IMR-90 (cell line): Measurements from ENCODE around the gene TMEM259. TPM values are rescaled to one million over a fixed set of nuclear protein-coding genes. Genes with fewer than 3 reads are reported as not detected.

Experiments
- ATAC-seq: fragments of 200-7000 bp; cut with Tn5 transposase; 2 replicates; pipeline ENCODE4 v1.9.1; 2020; ENCODE audit warnings: low read depth, mild to moderate bottlenecking, moderate library complexity
- BruUV-seq: library from RNA; stranded (reverse); fragments of 400-500 nt; replicated peaks from 2 replicates; lab custom pipeline; 2021; lab: Mats Ljungman, UMichigan
- CTCF ChIA-PET: fragments of 300-600 bp; formaldehyde crosslinking; extraction: SDS; loops from one replicate; lab custom pipeline; 2021; ENCODE audit warnings: antibody characterized with exemption; lab: Yijun Ruan, JAX
- POLR2A ChIA-PET: fragments of 300-600 bp; sonication (Branson Sonifier 250); formaldehyde crosslinking; loops from one replicate; lab custom pipeline; 2022; ENCODE audit warnings: antibody characterized with exemption; ENCODE audit not compliant: unreplicated experiment; lab: Charles Lee
- DNase-seq: peaks from one replicate; pipeline ENCODE4 v3.0.0; 2013
- H2AFZ ChIP-seq: replicated peaks from 2 replicates; pipeline ENCODE3; 2013; ENCODE audit warnings: low read length, mild to moderate bottlenecking; ENCODE audit not compliant: poor library complexity
- H2AK5ac ChIP-seq: 2 replicates; pipeline ENCODE4 v1.6.1; 2013; ENCODE audit warnings: low read depth, low read length, inconsistent platforms
- H2AK9ac ChIP-seq: replicated peaks from 2 replicates; pipeline ENCODE3; 2013; ENCODE audit warnings: mild to moderate bottlenecking, low read depth, low read length, moderate library complexity; ENCODE audit not compliant: poor library complexity
- H2BK120ac ChIP-seq: 2 replicates; pipeline ENCODE4 v1.6.1; 2013; ENCODE audit warnings: low read depth, low read length, inconsistent platforms
- H2BK15ac ChIP-seq: 3 replicates; pipeline ENCODE4 v1.6.1; 2013; ENCODE audit warnings: low read depth, low read length, inconsistent platforms
- H2BK20ac ChIP-seq: 2 replicates; pipeline ENCODE4 v1.6.1; 2013; ENCODE audit warnings: low read depth, mild to moderate bottlenecking, inconsistent platforms, low read length, moderate library complexity
- H2BK5ac ChIP-seq: 2 replicates; pipeline ENCODE4 v1.6.1; 2013; ENCODE audit warnings: mild to moderate bottlenecking, low read depth, low read length, inconsistent platforms; ENCODE audit not compliant: poor library complexity, severe bottlenecking
- H3K14ac ChIP-seq: replicated peaks from 2 replicates; pipeline ENCODE4 v1.6.1; 2013; ENCODE audit warnings: low read depth, low read length, inconsistent platforms
- H3K18ac ChIP-seq: 2 replicates; pipeline ENCODE4 v1.6.1; 2013; ENCODE audit warnings: low read depth, low read length, control low read depth
- H3K23ac ChIP-seq: 2 replicates; pipeline ENCODE4 v1.6.1; 2013; ENCODE audit warnings: low read depth, low read length, inconsistent platforms
- H3K27ac ChIP-seq: 2 replicates; pipeline ENCODE4 v1.5.1; 2013; ENCODE audit warnings: mild to moderate bottlenecking, control low read depth, low read length; ENCODE audit not compliant: insufficient read depth
- H3K27me3 ChIP-seq: 2 replicates; pipeline ENCODE4 v1.6.1; 2013; ENCODE audit warnings: low read length; ENCODE audit not compliant: control insufficient read depth, insufficient read depth
- H3K36me3 ChIP-seq: 2 replicates; pipeline ENCODE4 v1.6.1; 2013; ENCODE audit warnings: low read length, mixed read lengths; ENCODE audit not compliant: control insufficient read depth, insufficient read depth
- H3K4ac ChIP-seq: 2 replicates; pipeline ENCODE4 v1.6.1; 2013; ENCODE audit warnings: low read depth, low read length, inconsistent platforms
- H3K4me1 ChIP-seq: 2 replicates; pipeline ENCODE4 v1.6.1; 2013; ENCODE audit warnings: low read length, mixed read lengths; ENCODE audit not compliant: control insufficient read depth, insufficient read depth
- H3K4me2 ChIP-seq: 2 replicates; pipeline ENCODE4 v1.6.1; 2013; ENCODE audit warnings: low read depth, mild to moderate bottlenecking, control low read depth, low read length, moderate library complexity
- H3K4me3 ChIP-seq: 2 replicates; pipeline ENCODE4 v1.5.1; 2013; ENCODE audit warnings: low read depth, mild to moderate bottlenecking, control low read depth, low read length, moderate library complexity; ENCODE audit not compliant: insufficient read depth
- H3K56ac ChIP-seq: 2 replicates; pipeline ENCODE4 v1.6.1; 2013; ENCODE audit warnings: low read length, inconsistent platforms; ENCODE audit not compliant: insufficient read depth; ENCODE audit errors: extremely low read depth
- H3K79me1 ChIP-seq, 2 experiments: 2 replicates each; pipeline ENCODE4 v1.6.1; 2013; ENCODE audit warnings: low read length in 2 of 2, inconsistent platforms in 1 of 2, low read depth in 1 of 2
- H3K9ac ChIP-seq: 2 replicates; pipeline ENCODE4 v1.6.1; 2013; ENCODE audit warnings: low read depth, low read length, control low read depth
- H3K9me1 ChIP-seq: 2 replicates; pipeline ENCODE4 v1.6.1; 2013; ENCODE audit warnings: low read length, inconsistent platforms; ENCODE audit not compliant: insufficient read depth
- H3K9me3 ChIP-seq: 2 replicates; pipeline ENCODE4 v1.6.1; 2013; ENCODE audit warnings: low read length; ENCODE audit not compliant: control insufficient read depth, insufficient read depth
- H4K20me1 ChIP-seq: 2 replicates; pipeline ENCODE4 v1.6.1; 2013; ENCODE audit warnings: low read length, inconsistent platforms; ENCODE audit not compliant: insufficient read depth
- H4K5ac ChIP-seq: 2 replicates; pipeline ENCODE4 v1.6.1; 2013; ENCODE audit warnings: mild to moderate bottlenecking, low read depth, low read length, control low read depth
- H4K8ac ChIP-seq, 2 experiments: 2 replicates each; pipeline ENCODE4 v1.6.1; 2013; ENCODE audit warnings: low read depth in 2 of 2, low read length in 2 of 2, control low read depth in 1 of 2, inconsistent platforms in 1 of 2
- H4K91ac ChIP-seq: 2 replicates; pipeline ENCODE4 v1.6.1; 2013; ENCODE audit warnings: low read depth, low read length, inconsistent platforms; ENCODE audit not compliant: insufficient read depth
- BHLHE40 ChIP-seq: fragments of 150-350 bp; IDR thresholded peaks from 2 replicates; pipeline ENCODE4 v1.6.1; 2016; ENCODE audit warnings: mild to moderate bottlenecking, low read depth, low read length
- CEBPB ChIP-seq: IDR thresholded peaks from 2 replicates; pipeline ENCODE4 v1.6.1; 2012; ENCODE audit warnings: low read depth, low read length, improper control_type of control experiment
- CHD1 ChIP-seq: IDR thresholded peaks from 2 replicates; pipeline ENCODE4 v1.6.1; 2012; ENCODE audit warnings: low read depth, low read length, improper control_type of control experiment
- CTCF ChIP-seq: conservative IDR thresholded peaks from 2 replicates; pipeline ENCODE4 v1.5.1; 2012; ENCODE audit warnings: mild to moderate bottlenecking, low read depth, low read length, improper control_type of control experiment
- ELK1 ChIP-seq: fragments of 150-350 bp; IDR thresholded peaks from 2 replicates; pipeline ENCODE4 v1.6.1; 2016; ENCODE audit warnings: low read depth, mild to moderate bottlenecking, low read length, moderate library complexity, borderline replicate concordance
- FOS ChIP-seq: fragments of 150-350 bp; IDR thresholded peaks from 2 replicates; pipeline ENCODE4 v1.6.1; 2016; ENCODE audit warnings: low read depth, low read length
- MAFK ChIP-seq: IDR thresholded peaks from 2 replicates; pipeline ENCODE4 v1.6.1; 2012; ENCODE audit warnings: low read depth, low read length, improper control_type of control experiment
- MAZ ChIP-seq: IDR thresholded peaks from 2 replicates; pipeline ENCODE4 v1.6.1; 2012; ENCODE audit warnings: low read depth, mild to moderate bottlenecking, low read length, improper control_type of control experiment, moderate library complexity, borderline replicate concordance
- MXI1 ChIP-seq: IDR thresholded peaks from 2 replicates; pipeline ENCODE4 v1.6.1; 2012; ENCODE audit warnings: low read depth, mild to moderate bottlenecking, low read length, moderate library complexity, borderline replicate concordance
- NFE2L2 ChIP-seq: fragments of 150-350 bp; IDR thresholded peaks from 2 replicates; pipeline ENCODE4 v1.6.1; 2016; ENCODE audit warnings: low read depth, mild to moderate bottlenecking, low read length
- RAD21 ChIP-seq: IDR thresholded peaks from 2 replicates; pipeline ENCODE4 v1.6.1; 2012; ENCODE audit warnings: low read length, improper control_type of control experiment
- RCOR1 ChIP-seq: IDR thresholded peaks from 2 replicates; pipeline ENCODE4 v1.6.1; 2012; ENCODE audit warnings: mild to moderate bottlenecking, low read length, improper control_type of control experiment; ENCODE audit not compliant: insufficient replicate concordance
- WGBS, 2 experiments: methylation state at CpG; one replicate each; pipeline versions ENCODE4 v1.1.5 to v1.1.7; 2013; ENCODE audit warnings: missing lambda C conversion rate in 2 of 2; ENCODE audit not compliant: insufficient read length in 1 of 2; ENCODE audit errors: extremely low coverage in 2 of 2; 5-methylcytosine and 5-hydroxymethylcytosine counted together
- dilution Hi-C: fragments of 300-500 bp; cut with HindIII; formaldehyde crosslinking; loops from one replicate; pipeline ENCODE4 v1.14.3; 2018; ENCODE audit warnings: low sequenced_read_pairs; ENCODE audit not compliant: unreplicated experiment
- in situ Hi-C: fragments of 300-500 bp; cut with MboI; formaldehyde crosslinking; loops from 3 replicates; pipeline ENCODE4 v1.14.3; 2019; ENCODE audit warnings: low sequenced_read_pairs, inconsistent platforms, mixed read lengths
- intact Hi-C: fragments of 100-400 bp; cut with micrococcal nuclease; formaldehyde crosslinking; loops from 2 replicates; pipeline ENCODE4 v1.10.0; 2022
- polyA plus RNA-seq, 3 experiments: library from polyadenylated mRNA; depleted of rRNA; stranded (reverse); fragments of >200 nt; gene quantifications; 2 replicates each; pipeline ENCODE4 v1.2.3, GENCODE V29; 2012; ENCODE audit warnings: low replicate concordance in 1 of 3
- total RNA-seq: library from RNA; depleted of rRNA; stranded (reverse); fragments of >200 nt; gene quantifications from 2 replicates; pipeline ENCODE4 v1.2.3, GENCODE V29; 2012

The TMEM259 gene
- total and polyA plus RNA-seq, 2 of the 4 experiments (the other 2 are of a cell fraction) = 22.6 to 153 TPM

- dilution Hi-C loops = no loop called here
- no peak for DNase-seq
- Histone ChIP-seq H4K8ac (no peak overlapping the region), H3K27ac (no peak overlapping the region), H4K20me1 (peaks cover 7% of the 10 kb centered on the region), H2AK9ac (no peak overlapping the region), H4K5ac (no peak overlapping the region), H3K9me3 (no peaks in the 10 kb centered on the region), H2BK120ac (no peak overlapping the region), H3K79me1 (peaks cover 5 to 37% of the 10 kb centered on the region in 2 experiments), H3K9ac (no peak overlapping the region), H3K9me1 (0 out of 2 replicates have a peak, but pooled peaks cover 4% of the 10 kb centered on the region), H2AK5ac (no peak overlapping the region), H2BK15ac (no peak overlapping the region), H3K4me3 (no peak overlapping the region), H2AFZ (no peak overlapping the region), H3K23ac (no peak overlapping the region), H3K4me2 (no peak overlapping the region), H3K18ac (no peak overlapping the region), H3K36me3 (peaks cover 36% of the 10 kb centered on the region), H3K4me1 (peaks cover 6% of the 10 kb centered on the region), H3K56ac (no peak overlapping the region), H4K91ac (no peak overlapping the region), H2BK20ac (no peak overlapping the region), H3K27me3 (no peaks in the 10 kb centered on the region), H3K14ac (no peak overlapping the region), H3K4ac (no peak overlapping the region), H2BK5ac (no peak overlapping the region)
- ATAC-seq = no peak
- BruUV-seq = no TSS peak
- ChIA-PET POLR2A (no interaction called here), CTCF (no interaction called here)
- WGBS, 2 experiments = 91% methylated on average over 9 of the region's 14 CpGs; no CpG with 5 or more reads in 1 of the 2 experiments
- TF ChIP-seq MAFK (no peak), MXI1 (no peak), NFE2L2 (no peak), FOS (no peak), RCOR1 (no peak), CTCF (no peak), RAD21 (no peak), CEBPB (no peak), BHLHE40 (no peak), ELK1 (no peak), CHD1 (no peak), MAZ (no peak)
- intact Hi-C loops = no loop called here
- in situ Hi-C loops = loop anchor here (10.0 kb wide), 1 partner anchor 221 kb away; no protein-coding TSS in a partner anchor
These were observed 34.8 kb downstream of the TMEM259 start for GRCh38 chr19:986083-986482.
